Mononuclear cell (primary cell): Measurements from ENCODE around the gene CDKN2AIP. TPM values are rescaled to one million over a fixed set of nuclear protein-coding genes. Genes with fewer than 3 reads are reported as not detected.

Experiments
- H3K27me3 ChIP-seq: 2 replicates; pipeline ENCODE4 v1.6.0; 2011; ENCODE audit warnings: low read length, control low read depth; ENCODE audit not compliant: insufficient read depth
- H3K4me1 ChIP-seq: 2 replicates; pipeline ENCODE4 v1.5.1; 2011; ENCODE audit warnings: mild to moderate bottlenecking, low read length, control low read depth; ENCODE audit not compliant: insufficient read depth
- H3K4me3 ChIP-seq: 2 replicates; pipeline ENCODE4 v1.5.1; 2011; ENCODE audit warnings: mild to moderate bottlenecking, low read length, moderate library complexity
- H3K9me3 ChIP-seq: 2 replicates; pipeline ENCODE4 v1.5.1; 2011; ENCODE audit warnings: low read depth, mild to moderate bottlenecking, control low read depth, low read length
- total RNA-seq: library from RNA; depleted of rRNA; stranded (reverse); fragments of >200 nt; gene quantifications from one replicate; pipeline ENCODE4 v1.2.3, GENCODE V29; 2012

The CDKN2AIP gene
- total RNA-seq, 1 donor: 53.4 TPM

GRCh38 chr4:183407635-183408464 is 36.6 kb upstream of the CDKN2AIP start:
- Histone ChIP-seq H3K9me3 (no peaks in the 10 kb centered on the region), H3K4me1 (peaks cover 7% of the 10 kb centered on the region), H3K27me3 (no peaks in the 10 kb centered on the region), H3K4me3 (peak overlapping the region; percentile 31)

GRCh38 chr4:183408796-183409195 is 35.6 kb upstream of the CDKN2AIP start:
- no peaks in the 10 kb centered on the region for H3K27me3 ChIP-seq
- no peaks in the 10 kb centered on the region for H3K9me3 ChIP-seq
- H3K4me3 ChIP-seq: no peak overlapping the region
- H3K4me1 ChIP-seq: peaks cover 7% of the 10 kb centered on the region

- H3K4me3 ChIP-seq: no peak overlapping the region
- H3K27me3 ChIP-seq: no peaks in the 10 kb centered on the region
- H3K9me3 ChIP-seq: no peaks in the 10 kb centered on the region
- peaks cover 7% of the 10 kb centered on the region for H3K4me1 ChIP-seq
Observed at GRCh38 chr4:183409483-183409882, 35.0 kb upstream of the CDKN2AIP start.

- Histone ChIP-seq H3K9me3 (no peaks in the 10 kb centered on the region), H3K4me1 (peaks cover 7% of the 10 kb centered on the region), H3K4me3 (no peak overlapping the region), H3K27me3 (no peaks in the 10 kb centered on the region)
Observed at GRCh38 chr4:183409934-183410333, 34.5 kb upstream of the CDKN2AIP start.

- H3K27me3 ChIP-seq: no peaks in the 10 kb centered on the region
- H3K4me3 ChIP-seq: no peak overlapping the region
- H3K4me1 ChIP-seq: peaks cover 7% of the 10 kb centered on the region
- H3K9me3 ChIP-seq: no peaks in the 10 kb centered on the region
Observed at GRCh38 chr4:183411291-183411861, 33.1 kb upstream of the CDKN2AIP start.

- Histone ChIP-seq H3K4me1 (no peaks in the 10 kb centered on the region), H3K27me3 (no peaks in the 10 kb centered on the region), H3K4me3 (no peak overlapping the region), H3K9me3 (no peaks in the 10 kb centered on the region)
Observed at GRCh38 chr4:183412821-183413220, 31.6 kb upstream of the CDKN2AIP start.

- H3K27me3 ChIP-seq: no peaks in the 10 kb centered on the region
- no peaks in the 10 kb centered on the region for H3K9me3 ChIP-seq
- H3K4me1 ChIP-seq: no peaks in the 10 kb centered on the region
- H3K4me3 ChIP-seq: no peak overlapping the region
Observed at GRCh38 chr4:183413234-183414200, 30.9 kb upstream of the CDKN2AIP start.

- Histone ChIP-seq H3K4me1 (no peaks in the 10 kb centered on the region), H3K4me3 (no peak overlapping the region), H3K9me3 (no peaks in the 10 kb centered on the region), H3K27me3 (no peaks in the 10 kb centered on the region)
Observed at GRCh38 chr4:183416879-183417755, 27.3 kb upstream of the CDKN2AIP start.

- H3K4me3 ChIP-seq: no peak overlapping the region
- no peaks in the 10 kb centered on the region for H3K9me3 ChIP-seq
- no peaks in the 10 kb centered on the region for H3K4me1 ChIP-seq
- H3K27me3 ChIP-seq: no peaks in the 10 kb centered on the region
Observed at GRCh38 chr4:183422962-183423631, 21.3 kb upstream of the CDKN2AIP start.

GRCh38 chr4:183424109-183424744 is 20.2 kb upstream of the CDKN2AIP start:
- Histone ChIP-seq H3K4me1 (no peaks in the 10 kb centered on the region), H3K4me3 (no peak overlapping the region), H3K27me3 (no peaks in the 10 kb centered on the region), H3K9me3 (no peaks in the 10 kb centered on the region)

- Histone ChIP-seq H3K4me3 (no peak overlapping the region), H3K27me3 (no peaks in the 10 kb centered on the region), H3K4me1 (peaks cover 12% of the 10 kb centered on the region), H3K9me3 (no peaks in the 10 kb centered on the region)
Observed at GRCh38 chr4:183426507-183426906, 17.9 kb upstream of the CDKN2AIP start.

- H3K4me1 ChIP-seq: peaks cover 18% of the 10 kb centered on the region
- H3K9me3 ChIP-seq: no peaks in the 10 kb centered on the region
- H3K4me3 ChIP-seq: no peak overlapping the region
- H3K27me3 ChIP-seq: no peaks in the 10 kb centered on the region
Observed at GRCh38 chr4:183429489-183429888, 14.9 kb upstream of the CDKN2AIP start.

- H3K27me3 ChIP-seq: no peaks in the 10 kb centered on the region
- no peaks in the 10 kb centered on the region for H3K9me3 ChIP-seq
- peaks cover 18% of the 10 kb centered on the region for H3K4me1 ChIP-seq
- H3K4me3 ChIP-seq: no peak overlapping the region
Observed at GRCh38 chr4:183430317-183430993, 14.0 kb upstream of the CDKN2AIP start.
